DMS53 treated with DMSO at 0.1 percent for 48 hours (cell line): Measurements from ENCODE around the gene EXOG.

Source experiments
- DNase-seq: peaks from one replicate; lab custom pipeline; 2025; ENCODE audit not compliant: unreplicated experiment; lab: John Stamatoyannopoulos, UW

Gene EXOG

GRCh38 chr3:38544926-38545325 is 48.8 kb downstream of the EXOG start:
- DNase-seq: no peak

- no peak for DNase-seq
Measured at GRCh38 chr3:38545550-38545949, 49.4 kb downstream of the EXOG start.

GRCh38 chr3:38545983-38546382 is 49.8 kb downstream of the EXOG start:
- DNase-seq: no peak

DNA sequence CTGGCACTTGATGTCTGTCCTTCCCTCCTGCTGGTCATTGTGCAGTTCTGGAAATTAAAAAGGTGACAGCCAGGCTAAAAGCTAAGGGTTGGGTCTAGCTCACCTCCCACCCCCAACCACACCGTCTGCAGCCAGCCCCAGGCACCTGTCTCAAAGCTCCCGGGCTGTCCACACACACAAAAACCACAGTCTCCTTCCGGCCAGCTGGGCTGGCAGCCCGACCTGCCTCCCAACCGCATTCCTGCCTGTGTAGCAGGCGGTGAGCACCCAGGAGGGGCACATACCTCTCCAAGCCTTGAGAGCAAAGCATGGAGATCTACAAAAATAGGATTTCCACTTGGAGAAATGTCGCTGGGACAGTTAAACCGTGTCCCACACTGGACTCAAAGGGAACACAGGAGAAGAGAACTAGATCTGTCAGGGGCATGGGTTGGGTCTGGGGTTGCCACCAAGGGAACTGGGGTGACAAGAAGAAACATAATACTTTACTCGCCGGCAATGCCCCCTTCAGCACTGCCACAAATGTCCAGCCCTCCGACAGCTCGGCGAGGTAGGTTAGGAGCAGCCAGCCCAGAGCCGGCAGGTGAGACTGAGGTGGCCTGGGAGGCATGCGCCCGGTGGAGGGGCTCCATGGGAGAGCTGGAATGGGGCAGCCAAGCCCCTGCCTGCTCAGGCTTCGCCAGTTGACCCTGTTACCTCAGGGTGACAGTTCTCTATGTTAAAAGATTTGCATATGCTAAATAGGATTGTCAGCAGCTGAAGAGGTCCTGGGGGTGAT is 52.2 kb downstream of the EXOG start:
- DNase-seq: no peak

- no peak for DNase-seq
Measured at GRCh38 chr3:38549082-38549481, 52.9 kb downstream of the EXOG start.

DNA sequence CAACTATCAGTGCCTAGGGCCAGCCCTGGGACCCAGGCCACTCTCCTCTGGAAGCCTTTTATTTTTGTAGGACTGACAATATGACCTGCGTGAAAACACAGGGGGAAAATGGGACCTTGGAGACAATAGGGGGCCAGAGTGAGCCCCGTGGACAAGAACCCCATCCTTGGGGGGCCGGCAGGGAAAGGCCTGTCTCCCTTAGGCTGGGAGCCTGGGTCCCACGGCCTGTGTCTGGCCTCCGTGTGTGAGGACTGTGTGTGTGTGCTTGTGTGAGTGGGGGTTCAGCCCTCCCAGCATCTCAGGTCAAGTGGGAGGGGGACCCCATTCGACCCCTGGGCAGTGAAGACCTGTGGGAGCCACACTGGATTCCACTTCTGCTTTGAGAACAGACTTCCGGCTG is 53.3 kb downstream of the EXOG start:
- DNase-seq: no peak

- DNase-seq: no peak
Measured at GRCh38 chr3:38549957-38550840, 54.1 kb downstream of the EXOG start.

- DNase-seq: no peak
Measured at GRCh38 chr3:38551026-38551832, 55.1 kb downstream of the EXOG start.

DNA sequence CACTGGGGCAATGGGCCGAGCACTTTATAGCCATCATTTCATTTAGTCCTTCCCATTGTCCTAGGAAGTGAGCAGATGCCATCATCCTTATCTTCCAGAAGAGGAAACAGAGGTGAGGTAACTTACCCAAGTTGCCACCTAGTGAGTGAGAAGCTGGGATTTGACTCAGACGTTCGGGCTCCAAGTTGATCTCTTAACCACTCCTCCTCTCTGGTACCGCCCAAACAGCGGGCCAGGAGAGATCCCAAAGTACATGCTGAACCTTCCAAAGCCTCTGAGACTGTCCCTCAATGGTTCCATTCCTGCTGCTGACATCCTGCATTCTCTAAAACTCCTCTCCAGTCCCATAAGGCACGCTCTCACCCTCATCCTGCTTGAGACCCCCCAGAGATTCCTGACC is 56.2 kb downstream of the EXOG start:
- DNase-seq: no peak

DNA sequence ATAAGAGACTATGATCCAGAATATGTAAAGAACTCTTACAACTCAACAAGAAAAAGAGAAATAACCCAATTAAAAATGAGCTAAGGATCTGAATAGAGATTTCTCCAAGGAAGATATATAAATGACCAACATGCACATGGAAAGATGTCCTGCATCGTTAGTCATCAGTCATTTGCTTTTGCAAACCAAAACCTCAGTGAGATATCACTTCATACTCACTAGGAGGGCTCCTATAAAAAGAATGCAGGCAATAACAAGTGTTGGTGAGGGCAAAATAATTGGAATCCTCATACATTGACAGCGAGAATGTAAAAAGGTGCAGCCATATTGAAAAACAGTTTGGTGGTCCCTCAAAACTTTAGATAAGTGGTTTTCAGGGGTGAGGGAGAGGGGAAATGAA is 56.9 kb downstream of the EXOG start:
- no peak for DNase-seq

- DNase-seq: no peak
Measured at GRCh38 chr3:38554127-38554827, 58.1 kb downstream of the EXOG start.

DNA sequence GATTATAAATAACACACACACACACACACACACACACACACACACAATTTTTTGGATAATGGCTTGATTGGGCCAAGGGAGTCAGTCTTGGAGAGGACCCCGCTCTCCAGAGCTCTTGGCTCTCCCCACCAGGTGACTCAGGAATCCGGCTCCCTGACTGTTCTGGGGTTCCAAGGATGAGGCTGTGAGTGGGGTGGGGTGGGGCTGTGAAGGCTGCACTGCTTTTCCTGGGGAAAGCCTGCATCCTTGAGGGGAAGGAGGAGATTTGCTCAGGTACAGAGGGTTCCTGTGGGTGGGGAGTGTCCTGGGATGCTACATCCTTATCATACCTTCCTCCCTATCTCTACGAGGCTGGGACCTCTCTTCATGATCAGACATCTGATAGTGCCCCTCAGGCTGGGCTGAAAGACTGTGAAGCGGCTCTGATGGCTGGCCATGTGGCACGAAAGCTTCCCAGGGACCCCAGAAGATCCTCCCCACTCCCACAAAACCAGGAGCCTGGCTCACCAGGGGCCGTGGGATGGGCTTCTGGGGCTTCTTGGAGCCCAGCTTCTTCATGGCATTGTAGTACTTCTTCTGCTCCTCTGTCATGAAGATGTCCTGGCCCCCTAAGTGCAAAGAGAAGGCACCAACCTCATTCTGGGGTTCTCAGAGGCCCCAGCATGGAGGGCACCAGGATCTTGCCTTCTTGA is 59.2 kb downstream of the EXOG start:
- DNase-seq: no peak

DNA sequence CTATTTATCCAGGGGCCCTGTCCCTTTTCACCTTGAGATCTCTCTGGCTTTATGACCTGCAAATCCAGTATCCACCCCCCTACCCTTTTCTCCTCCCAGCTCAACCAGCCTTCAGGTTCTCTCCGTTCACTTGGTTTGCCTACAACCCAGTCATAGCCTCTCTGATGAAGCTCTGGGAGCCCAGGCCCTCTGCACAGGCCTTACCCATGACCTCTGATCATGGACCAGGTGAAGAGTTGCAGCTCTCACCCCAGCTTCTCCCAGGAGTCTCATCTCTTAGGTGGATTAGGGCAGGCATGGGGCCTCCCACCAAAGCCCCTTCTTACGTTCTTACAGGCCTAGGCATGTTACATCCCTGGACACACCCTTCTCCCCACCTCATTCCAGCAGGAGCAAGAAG is 59.8 kb downstream of the EXOG start:
- DNase-seq: no peak

- DNase-seq: no peak
Measured at GRCh38 chr3:38556640-38557358, 60.7 kb downstream of the EXOG start.

DNA sequence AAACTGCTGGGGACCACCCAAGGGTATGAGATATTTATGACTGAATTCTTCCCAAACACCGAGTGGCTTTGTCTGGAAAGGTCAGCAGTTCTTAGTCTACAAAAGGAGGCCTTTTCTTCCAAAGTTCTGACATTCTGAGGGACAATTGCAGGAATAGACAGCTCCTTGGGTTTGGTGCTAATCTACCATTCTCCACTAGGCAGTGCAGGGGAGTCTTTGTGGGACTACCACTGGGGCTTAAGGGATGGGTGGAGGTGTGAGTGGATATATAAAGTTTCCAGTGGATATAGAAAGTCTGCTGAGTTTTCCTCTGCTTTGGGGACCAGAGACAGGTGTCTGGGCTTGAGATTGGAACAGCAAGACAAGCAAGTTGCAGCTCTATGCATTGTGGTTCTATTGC is 62.7 kb downstream of the EXOG start:
- DNase-seq: no peak

- no peak for DNase-seq
Measured at GRCh38 chr3:38560284-38560683, 64.1 kb downstream of the EXOG start.

GRCh38 chr3:38560996-38561717 is 65.0 kb downstream of the EXOG start:
- no peak for DNase-seq

GRCh38 chr3:38561746-38562466 is 65.8 kb downstream of the EXOG start:
- DNase-seq: no peak
